Hepatocyte (in vitro differentiated cells): ENCODE data around the gene NAV1. TPM values are rescaled to one million over a fixed set of nuclear protein-coding genes. Genes with fewer than 3 reads are reported as not detected.
A peak's percentile ranks its signal among the peaks of the same experiment; 100 is the strongest.

Experiments used
- DNase-seq: peaks from one replicate; pipeline ENCODE4 v3.0.0-alpha.2; 2016; ENCODE audit warnings: low spot score
- H2AFZ ChIP-seq: fragments of 200-600 bp; sonication (generic); 2 replicates; pipeline ENCODE4 v1.6.0; 2016; ENCODE audit warnings: antibody characterized with exemption, mild to moderate bottlenecking
- H3K27ac ChIP-seq: fragments of 200-600 bp; sonication (generic); 2 replicates; pipeline ENCODE4 v1.5.1; 2016; ENCODE audit warnings: mild to moderate bottlenecking
- H3K27me3 ChIP-seq: fragments of 200-600 bp; sonication (generic); 2 replicates; pipeline ENCODE4 v1.6.1; 2016
- H3K36me3 ChIP-seq: fragments of 200-600 bp; sonication (generic); replicated peaks from 2 replicates; pipeline ENCODE4 v1.5.1; 2016; ENCODE audit warnings: low read depth; ENCODE audit not compliant: insufficient read depth
- H3K4me1 ChIP-seq: fragments of 200-600 bp; sonication (generic); 2 replicates; pipeline ENCODE4 v1.5.1; 2016; ENCODE audit warnings: mild to moderate bottlenecking, moderate library complexity; ENCODE audit not compliant: insufficient read depth
- H3K4me2 ChIP-seq: fragments of 200-600 bp; sonication (generic); 2 replicates; pipeline ENCODE4 v1.6.0; 2016
- H3K4me3 ChIP-seq: fragments of 200-600 bp; sonication (generic); 2 replicates; pipeline ENCODE4 v1.5.1; 2016; ENCODE audit warnings: mild to moderate bottlenecking
- H3K79me2 ChIP-seq: fragments of 200-600 bp; sonication (generic); 2 replicates; pipeline ENCODE4 v1.6.0; 2017; ENCODE audit warnings: mild to moderate bottlenecking
- H3K9me2 ChIP-seq: fragments of 200-600 bp; sonication (generic); replicated peaks from 2 replicates; pipeline ENCODE4 v1.6.0; 2017; ENCODE audit warnings: mild to moderate bottlenecking; ENCODE audit not compliant: insufficient read depth
- H3K9me3 ChIP-seq: fragments of 200-600 bp; sonication (generic); 2 replicates; pipeline ENCODE4 v1.5.1; 2016; ENCODE audit warnings: low read depth, mild to moderate bottlenecking
- H4K20me1 ChIP-seq: fragments of 200-600 bp; sonication (generic); 2 replicates; pipeline ENCODE4 v1.6.0; 2016; ENCODE audit warnings: mild to moderate bottlenecking; ENCODE audit not compliant: insufficient read depth, poor library complexity, severe bottlenecking
- EZH2 ChIP-seq: fragments of 200-600 bp; sonication (generic); IDR thresholded peaks from 2 replicates; pipeline ENCODE4 v1.6.1; 2016; ENCODE audit warnings: antibody characterized with exemption, mild to moderate bottlenecking, borderline replicate concordance
- EZH2phosphoT487 ChIP-seq: fragments of 200-600 bp; sonication (generic); IDR thresholded peaks from one replicate; pipeline ENCODE4 v1.6.1; 2018; ENCODE audit warnings: antibody characterized with exemption, mild to moderate bottlenecking, low read depth, moderate library complexity; ENCODE audit not compliant: unreplicated experiment, severe bottlenecking
- WGBS: methylation state at CpG from one replicate; pipeline ENCODE4 v1.1.6; 2016; ENCODE audit warnings: low lambda C conversion rate; ENCODE audit errors: missing lambda C conversion rate; 5-methylcytosine and 5-hydroxymethylcytosine counted together
- polyA plus RNA-seq: library from polyadenylated mRNA; unstranded; fragments of >200 nt; fragmentation: Nextera tagmentation; extraction: Ambion mirVana; gene quantifications from 2 replicates; pipeline ENCODE4 v1.2.1, GENCODE V29; 2016
- total RNA-seq: library from RNA; depleted of rRNA; stranded (reverse); fragments of >200 nt; gene quantifications from 2 replicates; pipeline ENCODE4 v1.2.3, GENCODE V29; 2014
- TF ChIP-seq, protein P1 (sequence below): fragments of 200-600 bp; sonication (generic); IDR thresholded peaks from 2 replicates; pipeline ENCODE4 v1.5.1; 2016; ENCODE audit warnings: antibody characterized with exemption, mild to moderate bottlenecking; ENCODE audit not compliant: poor library complexity

The NAV1 gene
- total and polyA plus RNA-seq, 2 experiments from 2014 or later = 15.2 to 18.3 TPM

DNA sequence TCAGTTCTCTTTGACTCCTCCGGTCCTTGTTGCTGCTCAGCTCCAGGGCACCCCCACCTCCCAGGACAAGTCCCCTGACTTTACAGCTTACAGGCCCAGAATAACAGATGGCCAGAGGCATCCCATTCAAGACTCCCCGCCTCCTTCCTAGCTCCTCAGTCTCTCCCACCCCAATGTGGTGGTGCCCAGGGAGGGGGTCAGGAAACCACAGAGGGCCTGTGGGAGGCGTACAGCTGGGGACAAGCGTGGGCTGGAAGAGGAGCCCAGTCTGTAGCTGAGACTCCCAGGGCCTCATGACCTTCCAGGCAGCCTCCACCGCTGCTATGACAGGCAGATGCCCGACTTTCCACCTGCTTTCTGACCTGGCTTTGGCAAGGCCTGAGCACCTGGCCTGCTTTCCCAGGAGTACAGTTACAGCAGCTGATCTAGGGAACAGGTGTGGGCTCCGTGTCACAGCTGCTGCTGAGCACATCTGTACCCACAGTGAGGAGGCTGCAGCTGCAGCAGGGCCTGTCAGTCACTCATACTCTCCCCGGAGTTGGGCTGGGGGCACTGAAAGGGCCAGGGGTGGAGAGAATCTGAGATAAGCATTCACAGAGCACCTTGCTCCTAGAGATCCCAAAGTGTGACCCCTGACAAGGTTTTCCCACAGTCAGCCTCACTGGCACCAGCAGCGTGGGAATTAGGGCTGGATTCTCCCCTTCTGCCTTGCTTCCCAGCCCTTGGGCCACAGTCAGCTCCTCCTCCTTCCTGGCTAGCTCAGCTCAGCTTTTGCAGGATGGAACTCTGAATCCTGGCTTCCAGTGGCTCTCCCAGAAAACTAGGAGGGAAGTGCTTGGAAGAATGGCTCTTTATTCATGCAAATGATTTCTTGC is 7.1 kb upstream of the NAV1 start:
- no peaks in the 10 kb centered on the region for H3K79me2 ChIP-seq
- peaks cover 1% of the 10 kb centered on the region for H3K27me3 ChIP-seq
- WGBS = 76% methylated on average over 9 of the region's 9 CpGs
- no peaks in the 10 kb centered on the region for H3K9me2 ChIP-seq
- peaks cover 12% of the 10 kb centered on the region for H3K4me1 ChIP-seq
- no peak for DNase-seq
- peak overlapping the region; percentile 81 for H3K27ac ChIP-seq
- H3K4me2 ChIP-seq = peak overlapping the region; percentile 34
- H2AFZ ChIP-seq = no peak overlapping the region
- TF ChIP-seq EZH2 (no peak), EZH2phosphoT487 (no peak)
- TF ChIP-seq, protein P1, sequence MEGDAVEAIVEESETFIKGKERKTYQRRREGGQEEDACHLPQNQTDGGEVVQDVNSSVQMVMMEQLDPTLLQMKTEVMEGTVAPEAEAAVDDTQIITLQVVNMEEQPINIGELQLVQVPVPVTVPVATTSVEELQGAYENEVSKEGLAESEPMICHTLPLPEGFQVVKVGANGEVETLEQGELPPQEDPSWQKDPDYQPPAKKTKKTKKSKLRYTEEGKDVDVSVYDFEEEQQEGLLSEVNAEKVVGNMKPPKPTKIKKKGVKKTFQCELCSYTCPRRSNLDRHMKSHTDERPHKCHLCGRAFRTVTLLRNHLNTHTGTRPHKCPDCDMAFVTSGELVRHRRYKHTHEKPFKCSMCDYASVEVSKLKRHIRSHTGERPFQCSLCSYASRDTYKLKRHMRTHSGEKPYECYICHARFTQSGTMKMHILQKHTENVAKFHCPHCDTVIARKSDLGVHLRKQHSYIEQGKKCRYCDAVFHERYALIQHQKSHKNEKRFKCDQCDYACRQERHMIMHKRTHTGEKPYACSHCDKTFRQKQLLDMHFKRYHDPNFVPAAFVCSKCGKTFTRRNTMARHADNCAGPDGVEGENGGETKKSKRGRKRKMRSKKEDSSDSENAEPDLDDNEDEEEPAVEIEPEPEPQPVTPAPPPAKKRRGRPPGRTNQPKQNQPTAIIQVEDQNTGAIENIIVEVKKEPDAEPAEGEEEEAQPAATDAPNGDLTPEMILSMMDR = no peak
- no peaks in the 10 kb centered on the region for H4K20me1 ChIP-seq
- H3K36me3 ChIP-seq = no peaks in the 10 kb centered on the region
- H3K4me3 ChIP-seq = no peak overlapping the region
- H3K9me3 ChIP-seq = no peaks in the 10 kb centered on the region

DNA sequence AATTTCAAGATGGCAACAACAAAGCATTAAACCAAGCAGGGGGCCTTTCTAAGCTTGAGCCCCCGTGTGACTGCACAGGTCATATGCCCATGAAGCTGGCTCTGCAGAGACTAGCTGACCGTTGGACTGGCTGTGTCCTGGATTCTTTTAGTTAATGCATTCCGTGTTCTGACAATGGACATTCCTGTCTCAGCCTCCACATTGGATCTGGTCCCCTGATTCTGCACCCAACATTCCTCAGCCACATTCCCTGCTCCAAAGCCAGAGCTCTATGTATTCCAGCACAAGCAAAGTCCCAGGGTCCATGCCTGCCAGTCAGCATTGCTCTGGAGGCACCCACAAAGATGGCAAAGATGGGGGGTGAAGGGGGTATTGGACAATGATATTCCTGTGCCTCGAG is 5.1 kb upstream of the NAV1 start:
- H3K9me3 ChIP-seq = no peaks in the 10 kb centered on the region

DNA sequence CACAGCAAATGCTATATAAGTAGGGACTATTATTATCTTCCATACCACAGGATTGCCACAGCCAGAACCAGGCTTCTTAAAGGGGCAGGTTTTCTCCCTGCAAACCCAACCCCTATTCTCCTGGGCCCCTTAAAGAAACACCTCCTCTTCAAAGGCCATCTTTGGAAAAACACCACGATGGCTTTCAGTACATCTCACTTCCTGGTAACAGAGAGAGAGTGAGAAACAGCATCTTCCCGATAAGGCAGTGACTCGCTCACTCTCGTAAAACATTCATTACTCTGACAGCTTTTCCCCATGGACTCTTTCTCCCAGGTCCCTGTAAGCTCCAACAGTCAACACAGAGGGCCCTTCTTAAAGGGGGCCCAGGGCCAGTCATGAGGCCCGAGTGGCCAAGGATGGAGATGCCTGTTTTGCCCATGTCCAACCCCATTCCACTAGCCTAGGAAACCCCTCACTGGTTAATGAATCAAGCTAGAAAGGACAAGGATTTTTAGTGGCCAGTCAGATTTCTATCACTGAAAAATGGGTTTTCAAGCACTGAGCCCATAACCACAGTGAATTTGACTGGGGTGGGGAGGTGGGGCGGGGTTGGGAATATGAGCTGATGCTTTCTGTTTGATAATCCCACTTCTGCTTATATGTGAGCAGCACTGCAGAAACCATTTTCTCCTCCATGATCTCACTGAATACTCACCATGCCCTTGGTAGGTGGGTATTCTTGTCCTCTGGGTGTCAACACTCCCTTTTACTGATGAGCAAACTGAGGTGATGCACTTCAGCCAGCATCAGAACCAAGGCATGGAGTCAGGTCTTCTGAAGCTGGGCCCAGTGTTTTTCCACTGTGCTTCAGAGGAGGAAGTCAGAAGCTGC is 3.6 kb upstream of the NAV1 start:
- Histone ChIP-seq H3K4me2 (no peak overlapping the region), H3K36me3 (no peaks in the 10 kb centered on the region), H3K27ac (peak overlapping the region; percentile 68), H2AFZ (no peak overlapping the region), H3K79me2 (no peaks in the 10 kb centered on the region), H3K9me2 (no peaks in the 10 kb centered on the region), H3K4me3 (no peak overlapping the region), H3K27me3 (peaks cover 25% of the 10 kb centered on the region), H4K20me1 (no peaks in the 10 kb centered on the region), H3K4me1 (peaks cover 19% of the 10 kb centered on the region), H3K9me3 (no peaks in the 10 kb centered on the region)
- 37% methylated on average over 6 of the region's 6 CpGs for WGBS
- TF ChIP-seq, protein P1 = no peak
- TF ChIP-seq EZH2phosphoT487 (no peak), EZH2 (no peak)
- peak; percentile 70 for DNase-seq

More for the DNA sequence above, 5.1 kb upstream of the NAV1 start:
- H3K4me2 ChIP-seq = no peak overlapping the region
- H2AFZ ChIP-seq = no peak overlapping the region
- H3K9me2 ChIP-seq = no peaks in the 10 kb centered on the region
- no peak for DNase-seq
- no peak overlapping the region for H3K4me3 ChIP-seq
- H3K4me1 ChIP-seq = peaks cover 12% of the 10 kb centered on the region
- TF ChIP-seq, protein P1 = no peak
- no peak for TF ChIP-seq EZH2phosphoT487
- TF ChIP-seq EZH2 = no peak
- H4K20me1 ChIP-seq = no peaks in the 10 kb centered on the region
- H3K27ac ChIP-seq = no peak overlapping the region
- no peaks in the 10 kb centered on the region for H3K79me2 ChIP-seq
- peaks cover 19% of the 10 kb centered on the region for H3K27me3 ChIP-seq
- 46% methylated on average over 4 of the region's 4 CpGs for WGBS
- no peaks in the 10 kb centered on the region for H3K36me3 ChIP-seq
